ENCODE results near the gene CIBAR2.
A peak's percentile ranks its signal among the peaks of the same experiment; 100 is the strongest.

Gene CIBAR2

DNA sequence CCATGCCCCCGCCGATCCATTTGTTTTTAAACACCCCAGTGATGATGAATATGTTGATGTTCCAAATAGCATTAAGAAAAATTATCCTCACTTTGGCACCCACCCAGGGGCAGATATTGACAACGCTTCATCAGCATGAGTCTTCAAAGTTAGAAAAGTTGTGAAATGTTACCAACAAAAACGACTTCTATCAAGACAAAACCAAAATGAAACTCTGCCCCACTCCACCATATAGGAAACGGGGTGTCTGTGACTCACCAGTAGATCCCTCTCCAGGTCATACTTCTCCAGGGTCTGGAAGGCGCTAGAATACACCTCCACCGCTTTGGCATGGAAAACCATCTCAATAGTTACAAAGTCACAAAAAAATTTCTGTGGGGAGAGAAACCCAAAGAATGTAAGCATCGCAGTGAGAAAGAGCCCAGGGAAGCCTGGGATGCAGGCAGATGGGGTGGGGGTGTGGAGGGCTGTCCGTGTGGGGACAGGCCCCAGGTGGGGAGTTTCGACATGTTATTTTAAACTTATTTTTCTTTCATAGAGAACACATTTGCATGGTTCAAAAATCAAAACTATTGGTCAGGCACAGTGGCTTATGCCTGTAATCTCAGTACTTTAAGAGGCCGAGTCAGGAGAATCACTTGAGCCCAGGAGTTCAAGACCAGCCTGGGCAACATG lies 10.2 kb downstream of the CIBAR2 start:
- no peak for DNase-seq

DNA sequence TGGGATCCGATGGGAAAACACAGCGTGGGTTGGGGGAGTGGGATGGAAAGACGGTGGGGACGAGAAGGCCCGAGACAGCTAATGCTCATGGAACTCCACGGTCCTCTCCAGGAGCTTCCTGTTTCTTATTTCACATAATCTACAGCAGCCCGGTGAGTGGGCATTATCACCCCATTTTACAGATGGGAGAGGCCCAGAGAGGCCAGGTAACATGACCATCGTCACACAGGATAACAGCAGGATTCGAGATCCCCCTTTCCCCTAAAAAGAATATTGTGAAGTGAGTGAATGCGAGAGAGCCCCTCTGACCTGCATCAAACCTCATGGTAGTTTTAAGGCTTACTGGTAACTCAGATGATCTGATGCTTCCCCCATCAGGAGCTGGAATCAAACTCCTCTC lies 12.0 kb downstream of the CIBAR2 start:
- DNase-seq = no peak

DNA sequence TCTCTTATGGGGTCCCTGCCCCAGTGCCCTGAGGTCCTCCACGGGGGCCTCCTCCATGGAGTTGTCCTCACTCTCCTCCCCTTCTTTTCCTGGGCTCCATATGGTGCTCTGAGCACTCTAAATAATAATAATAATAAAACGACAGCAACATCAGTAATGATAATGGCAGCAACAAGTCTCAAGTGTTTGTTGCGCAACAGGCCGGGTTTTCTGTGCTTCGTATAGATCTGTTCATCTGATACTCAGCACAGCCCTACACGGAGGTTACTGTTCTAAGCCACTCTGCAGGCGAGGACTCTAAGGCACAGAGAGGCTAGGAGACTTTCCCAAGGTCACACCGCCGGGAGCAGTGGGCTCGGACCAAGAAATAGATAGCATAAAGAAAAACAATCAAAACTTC lies 13.7 kb downstream of the CIBAR2 start:
- no peak for DNase-seq

DNA sequence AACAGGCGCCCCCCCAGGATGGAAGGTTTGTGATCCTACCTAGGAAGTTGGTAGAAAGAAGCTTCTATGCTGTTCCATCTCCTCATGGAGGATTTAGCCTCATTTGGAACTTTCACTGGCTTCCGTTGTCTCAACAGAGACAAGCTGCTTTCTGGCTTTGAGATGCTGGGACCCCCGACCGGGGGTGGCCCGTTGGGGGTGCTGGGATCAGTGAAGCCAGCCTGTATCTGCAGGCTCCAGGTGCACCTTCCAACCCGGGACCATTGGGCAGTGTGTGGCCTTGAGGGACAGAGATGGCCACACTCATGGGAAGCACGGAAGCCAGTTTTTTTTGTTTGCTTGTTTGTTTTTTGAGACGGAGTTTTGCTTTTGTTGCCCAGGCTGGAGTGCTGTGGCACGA lies 15.4 kb downstream of the CIBAR2 start:
- no peak for DNase-seq

DNA sequence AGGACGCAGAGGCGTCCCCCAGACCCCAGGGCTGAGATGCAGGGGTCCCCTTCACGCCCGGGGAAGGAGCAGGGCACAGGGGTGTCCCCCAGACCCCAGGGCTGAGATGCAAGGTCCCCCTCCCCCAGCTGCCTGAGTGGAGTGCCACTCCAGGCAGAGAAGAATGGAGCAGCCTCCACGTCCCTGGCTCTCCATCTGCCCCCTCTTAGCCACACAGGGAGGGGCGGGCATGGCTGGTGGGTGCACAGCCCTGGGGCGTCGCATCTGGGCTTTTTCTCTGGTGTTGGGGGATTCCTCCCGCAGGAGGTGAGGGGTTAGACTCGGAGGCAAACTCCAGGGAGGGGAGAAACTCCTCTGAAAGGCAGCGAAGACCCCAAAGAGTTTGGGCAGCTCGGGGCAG lies 17.5 kb downstream of the CIBAR2 start:
- DNase-seq = no peak

DNA sequence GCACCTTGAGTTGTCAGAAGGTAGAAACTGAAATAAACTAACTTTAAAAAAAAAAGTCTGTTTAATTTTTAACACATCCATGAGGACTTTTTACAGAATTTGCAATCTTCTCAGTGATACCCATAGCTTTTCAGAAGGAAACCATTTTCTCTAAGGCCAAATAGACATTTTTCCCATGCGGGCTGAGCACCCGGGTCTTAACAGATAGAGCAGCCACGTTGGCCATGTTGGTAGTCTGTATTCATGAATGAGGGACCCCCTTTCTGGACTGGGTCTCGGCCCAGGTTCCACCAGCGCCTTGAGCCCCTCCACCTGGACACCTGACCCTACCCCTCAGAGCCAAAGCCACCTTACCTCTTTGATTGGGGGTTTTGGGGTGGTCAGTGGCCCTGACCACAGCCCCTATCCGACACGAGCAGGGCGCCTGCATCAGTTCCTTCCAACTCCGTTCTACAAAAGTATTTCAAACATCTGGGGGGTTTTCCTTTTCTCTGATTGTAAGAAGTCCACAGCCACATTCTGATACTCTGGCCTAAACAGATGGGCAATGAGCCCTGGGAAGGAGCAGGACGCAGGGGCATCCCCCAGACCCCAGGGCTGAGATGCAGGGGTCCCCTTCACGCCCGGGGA lies 18.0 kb downstream of the CIBAR2 start:
- no peak for DNase-seq

DNA sequence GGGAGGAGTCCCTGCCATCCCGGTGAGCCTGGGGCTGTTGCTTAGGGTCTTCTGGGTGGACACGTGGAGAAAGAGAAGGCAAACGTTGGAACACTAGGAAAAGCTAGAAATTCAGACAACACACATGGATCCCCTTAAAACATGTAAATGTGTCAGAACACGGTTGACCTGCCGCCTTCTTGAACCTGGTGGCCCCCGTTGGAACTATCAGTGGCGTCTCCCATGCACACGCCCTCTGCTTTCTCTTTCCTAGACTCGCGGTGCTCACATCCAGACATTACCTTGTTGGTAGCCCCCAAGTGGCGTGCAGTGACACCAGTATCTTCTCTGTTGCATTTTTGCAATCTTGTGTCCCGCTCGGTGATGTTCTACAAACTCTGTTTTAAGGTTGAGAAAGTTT lies 18.6 kb downstream of the CIBAR2 start:
- no peak for DNase-seq

DNA sequence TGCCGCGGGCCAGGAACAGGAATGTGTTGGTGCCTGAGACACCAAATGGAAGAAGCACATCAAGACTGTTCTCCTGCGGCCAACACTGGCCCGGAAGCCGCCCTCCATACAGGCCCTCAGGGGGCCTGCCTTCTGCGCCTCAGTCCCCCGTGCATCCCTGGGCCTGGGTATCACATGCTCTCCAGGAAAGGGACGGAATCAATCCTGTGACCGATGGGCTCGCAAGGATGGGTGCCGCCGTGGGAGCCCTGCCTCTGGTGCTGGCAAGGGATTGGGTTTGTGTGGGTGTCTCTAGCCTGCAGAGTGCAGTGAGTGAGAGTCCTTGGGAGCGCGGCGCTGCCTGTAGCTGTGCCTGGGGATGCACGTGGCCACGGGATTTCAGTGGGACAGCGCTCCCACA lies 19.4 kb downstream of the CIBAR2 start:
- DNase-seq = no peak

DNA sequence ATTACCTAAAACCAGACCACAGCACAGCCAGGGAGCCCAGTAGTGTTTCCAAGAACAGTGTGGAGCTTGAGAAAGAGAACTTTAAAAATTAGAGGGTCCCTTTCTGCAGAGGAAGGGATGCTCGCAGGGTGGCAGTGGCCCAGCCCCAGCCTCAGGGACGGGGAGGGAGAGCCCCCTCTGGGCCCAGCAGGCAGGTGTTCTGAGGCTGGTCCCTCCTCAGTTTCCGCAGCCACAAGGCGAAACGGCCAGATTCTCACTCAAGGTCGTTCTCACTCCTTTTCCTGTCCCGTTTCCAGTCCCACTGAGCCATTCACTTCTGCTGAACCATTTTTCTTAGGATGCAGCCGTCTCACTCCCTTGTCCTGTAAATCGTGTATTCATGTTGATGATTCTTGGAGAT lies 20.0 kb downstream of the CIBAR2 start:
- DNase-seq = no peak

DNA sequence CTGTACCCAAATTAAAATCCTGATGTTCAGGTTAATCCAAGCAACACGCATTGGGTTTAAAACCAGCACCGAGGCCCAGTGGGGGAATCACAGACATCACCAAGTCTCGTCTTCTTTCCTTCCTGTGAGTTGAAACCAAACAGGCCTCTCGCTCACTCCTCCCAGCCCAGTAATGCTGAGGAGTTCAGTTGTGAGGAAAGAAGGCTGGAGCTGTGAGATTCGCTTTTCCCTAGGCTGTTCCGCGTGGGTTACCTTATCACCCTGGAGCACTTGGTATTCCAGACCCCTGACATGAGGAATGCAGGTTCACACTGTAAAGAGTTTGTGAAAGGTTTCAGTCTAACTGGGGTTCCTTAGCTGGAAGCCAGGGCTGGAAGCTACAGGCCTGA lies 20.8 kb downstream of the CIBAR2 start:
- no peak for DNase-seq

DNA sequence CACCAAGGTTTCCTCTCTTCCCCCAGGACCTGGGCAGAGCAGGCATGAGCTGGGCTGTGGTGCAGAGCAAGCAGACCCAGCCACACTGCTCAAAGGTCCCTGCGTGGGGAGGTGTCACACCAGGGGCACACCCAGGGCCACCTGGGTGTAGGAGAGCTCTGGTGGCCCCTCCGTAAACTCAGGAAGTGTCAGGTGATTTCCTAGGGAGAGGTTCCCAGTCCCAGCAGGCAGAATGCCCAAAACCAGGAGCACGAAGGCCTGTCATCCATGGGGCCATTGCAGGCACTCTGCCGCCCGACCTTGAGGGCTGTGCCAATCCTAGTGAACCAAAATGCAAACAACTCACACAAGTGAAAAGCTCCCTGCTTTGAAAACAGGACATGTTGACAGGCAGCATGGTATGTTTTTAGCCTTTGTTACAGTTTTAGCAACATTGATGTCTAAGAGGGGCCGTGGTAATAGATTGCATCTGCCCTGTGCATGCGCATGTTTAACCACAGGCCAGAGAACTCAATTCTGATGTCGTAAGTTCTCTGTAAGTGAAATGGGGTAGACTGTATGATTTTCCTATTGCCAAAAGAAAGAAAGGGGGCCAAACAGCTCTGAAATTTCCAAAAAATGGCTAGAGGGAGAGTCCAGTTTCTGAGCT lies 21.3 kb downstream of the CIBAR2 start:
- DNase-seq = no peak

DNA sequence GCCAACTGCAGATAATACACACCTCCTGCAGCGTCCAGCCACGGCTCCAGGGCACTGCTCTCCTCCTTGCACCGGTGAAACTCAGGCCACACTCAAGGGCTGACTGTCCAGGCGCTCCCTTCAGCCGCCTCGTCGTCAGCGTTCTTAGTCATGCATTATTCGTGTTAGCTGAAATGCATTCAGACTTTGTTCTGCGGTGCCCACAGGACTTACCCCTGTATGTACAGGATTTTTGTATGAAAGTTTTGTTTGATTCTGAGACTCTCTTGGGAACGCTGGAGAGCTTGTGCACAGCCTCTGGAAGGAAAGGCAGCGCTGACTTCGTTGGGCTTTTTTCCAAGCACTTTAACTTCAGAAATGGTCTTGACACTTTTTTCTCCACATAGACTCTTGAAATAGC lies 22.1 kb downstream of the CIBAR2 start:
- DNase-seq = no peak

DNA sequence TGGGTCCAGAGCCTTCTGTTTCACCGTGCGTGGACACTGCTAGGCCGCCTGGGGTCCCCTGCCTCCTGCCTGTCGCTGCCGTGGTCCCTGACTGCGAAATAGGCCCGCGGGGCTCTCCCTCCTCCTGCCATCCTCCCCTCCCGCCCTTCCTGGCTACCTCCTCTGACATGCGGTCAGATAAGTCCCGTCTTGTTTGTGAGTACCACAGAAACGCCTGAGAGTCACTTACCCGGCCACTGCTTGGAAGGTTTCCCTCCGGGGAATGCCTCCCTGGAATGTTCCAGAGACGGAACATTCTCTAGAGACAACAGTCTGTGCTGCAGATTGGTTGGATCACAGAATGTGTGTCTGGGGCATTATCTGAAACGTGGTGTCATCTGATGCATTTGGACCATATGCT lies 22.7 kb downstream of the CIBAR2 start:
- DNase-seq = no peak

DNA sequence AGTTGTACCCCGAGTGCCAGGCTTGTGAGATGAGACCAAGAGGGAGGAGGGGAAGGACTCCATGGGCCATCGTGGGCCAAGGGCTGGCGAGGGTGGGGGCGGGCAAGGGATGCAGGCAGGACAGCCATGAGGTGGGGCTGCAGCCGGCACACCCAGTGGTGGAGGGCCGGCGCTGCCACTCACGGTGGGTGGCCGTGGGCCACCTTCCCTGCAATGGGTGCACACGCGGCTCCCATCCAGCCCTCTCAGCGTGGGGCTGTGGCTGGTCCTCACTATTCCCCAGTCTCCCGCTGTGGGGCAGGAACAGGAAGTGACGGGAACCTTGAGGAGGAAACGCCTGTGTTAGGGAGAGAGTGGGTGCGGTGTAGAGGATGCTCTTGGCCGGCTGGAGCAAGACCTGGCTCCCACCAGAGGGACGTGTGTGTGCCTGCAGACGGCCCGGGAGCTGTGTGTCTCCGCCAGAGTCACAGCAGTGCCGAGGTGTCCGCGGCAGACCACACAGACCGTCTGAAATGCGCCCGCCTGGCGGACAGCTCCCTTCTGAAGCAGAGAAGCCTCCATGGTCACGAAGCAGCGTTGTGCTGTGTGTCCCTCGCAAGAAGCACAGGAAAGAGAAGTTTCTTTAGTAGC lies 23.6 kb downstream of the CIBAR2 start:
- DNase-seq = no peak

DNA sequence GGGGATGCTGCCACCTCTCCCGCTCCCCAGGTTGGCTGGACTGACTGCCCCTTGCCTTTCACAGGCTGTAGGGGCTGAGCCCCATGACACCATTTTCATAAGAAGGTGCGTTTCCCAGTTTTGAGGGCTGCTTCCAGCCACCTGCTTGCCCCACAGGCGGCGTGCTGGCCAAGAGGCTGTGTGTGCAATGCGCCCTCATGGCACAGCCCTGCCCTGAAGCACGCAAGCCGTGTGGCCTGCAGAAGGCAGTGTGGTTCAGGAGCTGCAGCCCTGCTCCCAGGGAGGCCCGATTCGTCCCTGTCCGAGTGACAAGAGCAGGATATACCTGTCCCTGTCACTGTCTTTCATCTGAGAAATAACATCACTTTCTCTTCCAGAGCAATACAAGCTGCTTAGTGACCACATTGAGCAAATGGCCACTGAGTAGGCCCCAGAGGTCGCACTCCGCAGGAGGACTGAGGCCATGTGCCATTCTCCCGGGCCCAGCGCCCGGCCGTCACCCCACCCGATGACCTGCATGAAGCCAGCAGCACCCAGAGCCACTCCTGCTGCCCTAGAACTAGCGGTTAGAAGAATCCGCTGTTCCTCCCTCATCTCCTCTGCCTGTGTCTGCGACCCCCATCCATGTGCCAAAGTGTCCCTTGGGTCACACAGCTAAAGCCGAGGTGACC lies 24.2 kb downstream of the CIBAR2 start:
- DNase-seq = no peak

DNA sequence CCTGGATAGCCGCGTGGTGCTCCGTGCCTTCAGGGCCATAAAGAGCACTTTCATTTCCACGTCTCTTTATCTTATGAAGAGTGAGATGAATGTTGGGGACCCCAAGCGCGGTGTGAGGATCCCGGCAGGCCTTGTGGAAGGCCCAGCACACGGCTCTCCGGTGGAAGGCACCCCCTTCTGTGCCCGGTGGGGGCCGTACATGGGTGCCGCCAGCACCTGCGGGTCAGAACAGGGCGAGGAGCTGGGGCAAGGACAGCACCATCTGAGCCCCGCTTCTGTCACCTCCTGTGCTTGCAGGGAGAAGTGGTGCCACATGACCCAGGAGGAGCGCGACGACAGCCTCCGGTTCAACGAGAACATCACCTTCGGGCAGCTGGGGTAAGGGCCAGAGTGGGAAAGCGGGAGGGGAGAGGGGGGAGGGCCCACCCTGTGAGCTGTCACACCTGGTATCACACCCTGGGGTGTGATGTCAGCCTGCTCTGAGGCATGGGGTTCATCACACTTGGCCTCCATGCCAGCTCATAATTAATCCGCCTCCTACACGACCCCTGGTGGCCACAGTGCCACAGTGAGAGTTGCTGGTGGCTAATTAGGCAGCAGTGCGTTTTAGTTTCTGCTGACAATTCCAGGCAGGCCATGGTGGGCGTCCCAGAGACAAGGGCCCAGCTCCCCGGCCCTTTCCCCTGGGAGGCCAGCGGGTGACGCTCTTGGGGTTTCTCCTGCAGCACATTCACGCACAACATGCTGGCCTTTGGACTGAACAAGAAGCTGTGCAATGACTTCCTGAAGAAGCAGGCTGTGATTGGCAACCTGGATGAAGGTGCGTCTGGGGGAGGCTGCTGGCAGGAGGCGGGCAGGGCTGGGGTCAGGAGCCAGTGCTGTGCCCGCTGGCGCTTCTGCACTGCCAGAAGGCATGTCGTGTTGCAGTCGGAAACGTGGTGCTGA lies 25.7 kb downstream of the CIBAR2 start:
- DNase-seq = peak; percentile 37

DNA sequence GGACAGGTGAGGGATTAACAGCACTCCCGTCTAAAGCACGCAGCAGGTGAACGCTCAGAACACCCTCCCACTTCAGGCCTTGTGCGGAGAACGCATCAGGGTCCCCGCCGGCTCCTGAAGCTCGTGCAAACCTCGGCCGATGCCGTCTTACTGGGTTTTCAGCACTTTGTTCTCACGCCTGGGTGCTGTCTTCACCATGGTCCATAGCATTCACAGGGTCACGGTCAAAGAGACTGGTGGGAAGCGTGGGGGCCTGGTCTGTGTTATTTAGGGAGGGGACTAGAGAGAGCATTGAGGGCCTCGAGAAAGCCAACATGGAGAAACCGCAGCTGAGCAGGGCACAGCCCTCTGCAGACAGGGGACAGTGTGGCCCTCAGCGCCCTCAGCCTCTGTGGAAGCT lies 26.6 kb downstream of the CIBAR2 start:
- no peak for DNase-seq

DNA sequence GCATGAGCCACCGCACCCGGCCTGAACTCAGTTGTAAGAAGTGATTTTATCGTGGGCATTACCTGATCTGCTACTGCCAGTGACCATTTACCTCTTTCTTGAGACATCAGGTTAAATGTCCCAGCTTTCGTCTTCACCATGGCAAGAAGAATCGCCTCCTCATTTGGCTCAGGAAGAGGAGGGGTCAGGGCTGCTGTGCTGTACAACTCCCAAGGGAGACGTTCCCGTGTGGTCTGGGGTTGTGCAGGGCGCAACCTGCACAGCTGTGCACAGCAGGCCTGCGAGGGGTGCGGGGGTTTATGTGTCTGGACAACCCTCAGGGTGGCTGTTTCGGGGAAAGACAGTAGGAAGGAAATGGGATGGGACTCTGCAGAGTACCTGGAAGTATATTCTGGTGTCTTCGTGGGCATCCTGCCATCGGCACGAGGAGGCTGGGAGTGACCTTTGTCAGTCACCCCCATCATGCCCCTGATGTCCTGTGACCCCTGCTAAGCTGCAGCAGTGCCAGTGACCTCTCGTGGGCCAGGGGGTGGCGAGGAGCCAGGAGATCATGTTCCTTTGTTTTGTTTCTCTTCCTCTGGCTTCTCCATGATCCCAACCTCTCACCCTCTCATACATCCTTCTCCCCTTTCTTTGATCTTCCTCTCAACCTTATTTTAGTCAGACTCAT lies 27.3 kb downstream of the CIBAR2 start:
- DNase-seq = no peak

DNA sequence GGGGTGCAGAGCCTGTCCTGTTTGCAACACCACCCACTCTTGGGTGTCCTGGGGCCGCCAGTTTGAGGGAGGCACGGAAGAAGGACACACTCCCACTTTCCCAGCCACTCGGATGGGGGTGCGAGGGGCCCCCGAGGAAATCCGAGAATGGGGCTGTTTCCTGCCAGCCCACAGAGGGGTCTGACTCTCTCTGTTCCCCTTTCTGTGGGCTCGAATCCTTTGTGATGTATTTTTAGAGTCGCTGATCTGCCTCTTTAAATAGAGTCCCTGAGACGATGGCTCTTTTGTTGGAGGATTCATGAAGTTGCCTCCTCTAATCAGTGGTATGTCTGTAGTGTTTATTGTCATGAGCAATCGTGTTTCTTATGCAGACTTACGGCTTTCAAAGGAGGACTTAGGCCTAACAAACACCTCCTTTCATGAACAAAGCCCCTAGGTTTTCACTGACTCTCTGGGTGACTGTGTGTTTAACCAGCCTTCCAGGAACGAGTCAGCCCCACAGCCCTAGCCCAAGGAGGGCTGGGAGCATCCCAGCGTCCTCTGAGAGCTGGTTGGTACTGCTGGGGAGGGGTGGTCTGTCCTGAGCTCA lies 29.1 kb downstream of the CIBAR2 start:
- DNase-seq = no peak

DNA sequence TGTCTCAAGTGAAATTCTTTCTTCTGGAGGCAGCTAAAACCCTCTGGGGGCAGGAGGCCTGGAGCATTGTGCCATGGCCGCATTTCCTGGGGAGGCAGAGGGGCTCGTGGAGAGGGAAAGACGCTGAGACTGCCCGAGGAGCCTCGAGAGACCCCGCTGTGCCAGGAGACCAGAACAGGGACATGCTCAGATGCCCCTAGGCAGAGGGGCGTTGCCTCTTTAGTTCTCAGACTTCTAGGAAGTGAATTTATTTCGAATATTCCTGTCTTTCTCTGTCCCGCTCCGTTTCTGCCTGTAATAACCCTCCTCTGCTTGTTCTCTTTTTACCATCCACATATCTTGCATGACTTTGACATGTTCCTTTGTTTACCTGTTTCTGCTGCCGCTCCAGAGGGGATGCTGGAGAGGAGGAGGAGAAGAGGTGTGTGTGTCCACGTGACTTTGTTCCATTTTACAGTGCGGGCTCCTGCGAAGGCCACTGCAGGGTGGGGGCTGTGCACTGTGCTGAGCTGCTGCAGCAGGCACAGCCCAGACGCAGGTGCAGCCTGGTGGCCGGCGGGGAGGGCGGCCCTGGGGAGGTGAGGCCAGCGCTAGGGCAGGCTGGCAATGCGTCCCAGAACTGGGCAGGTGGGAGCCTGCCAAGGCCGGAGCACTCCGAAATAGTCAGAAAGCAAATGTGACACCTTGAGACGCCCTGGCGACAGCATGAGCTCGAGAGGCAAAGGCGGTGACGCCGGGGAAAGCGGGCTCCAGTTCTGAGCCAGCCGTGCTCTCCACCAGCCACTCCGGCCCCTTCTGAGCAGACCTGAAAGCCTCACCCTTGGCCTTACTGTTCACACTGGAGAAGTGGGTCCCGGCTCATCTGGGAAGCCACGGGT lies 29.9 kb downstream of the CIBAR2 start:
- DNase-seq = no peak

Measured in DMS 273 treated with DMSO at 0.1 percent for 48 hours (cell line).